Measurements from ENCODE around the gene SNAI3. TPM values are rescaled to one million over a fixed set of nuclear protein-coding genes. Genes with fewer than 3 reads are reported as not detected.

The SNAI3 gene
- total RNA-seq, 1 experiment from 2014 or later: 9.1 TPM

- TF ChIP-seq, protein P1, sequence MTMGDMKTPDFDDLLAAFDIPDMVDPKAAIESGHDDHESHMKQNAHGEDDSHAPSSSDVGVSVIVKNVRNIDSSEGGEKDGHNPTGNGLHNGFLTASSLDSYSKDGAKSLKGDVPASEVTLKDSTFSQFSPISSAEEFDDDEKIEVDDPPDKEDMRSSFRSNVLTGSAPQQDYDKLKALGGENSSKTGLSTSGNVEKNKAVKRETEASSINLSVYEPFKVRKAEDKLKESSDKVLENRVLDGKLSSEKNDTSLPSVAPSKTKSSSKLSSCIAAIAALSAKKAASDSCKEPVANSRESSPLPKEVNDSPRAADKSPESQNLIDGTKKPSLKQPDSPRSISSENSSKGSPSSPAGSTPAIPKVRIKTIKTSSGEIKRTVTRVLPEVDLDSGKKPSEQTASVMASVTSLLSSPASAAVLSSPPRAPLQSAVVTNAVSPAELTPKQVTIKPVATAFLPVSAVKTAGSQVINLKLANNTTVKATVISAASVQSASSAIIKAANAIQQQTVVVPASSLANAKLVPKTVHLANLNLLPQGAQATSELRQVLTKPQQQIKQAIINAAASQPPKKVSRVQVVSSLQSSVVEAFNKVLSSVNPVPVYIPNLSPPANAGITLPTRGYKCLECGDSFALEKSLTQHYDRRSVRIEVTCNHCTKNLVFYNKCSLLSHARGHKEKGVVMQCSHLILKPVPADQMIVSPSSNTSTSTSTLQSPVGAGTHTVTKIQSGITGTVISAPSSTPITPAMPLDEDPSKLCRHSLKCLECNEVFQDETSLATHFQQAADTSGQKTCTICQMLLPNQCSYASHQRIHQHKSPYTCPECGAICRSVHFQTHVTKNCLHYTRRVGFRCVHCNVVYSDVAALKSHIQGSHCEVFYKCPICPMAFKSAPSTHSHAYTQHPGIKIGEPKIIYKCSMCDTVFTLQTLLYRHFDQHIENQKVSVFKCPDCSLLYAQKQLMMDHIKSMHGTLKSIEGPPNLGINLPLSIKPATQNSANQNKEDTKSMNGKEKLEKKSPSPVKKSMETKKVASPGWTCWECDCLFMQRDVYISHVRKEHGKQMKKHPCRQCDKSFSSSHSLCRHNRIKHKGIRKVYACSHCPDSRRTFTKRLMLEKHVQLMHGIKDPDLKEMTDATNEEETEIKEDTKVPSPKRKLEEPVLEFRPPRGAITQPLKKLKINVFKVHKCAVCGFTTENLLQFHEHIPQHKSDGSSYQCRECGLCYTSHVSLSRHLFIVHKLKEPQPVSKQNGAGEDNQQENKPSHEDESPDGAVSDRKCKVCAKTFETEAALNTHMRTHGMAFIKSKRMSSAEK (CRISPR knock-in tag; IDR thresholded peaks at IDR 0.05; ENCODE audit: borderline replicate concordance): no peak
- no peak for TF ChIP-seq NFYB (CRISPR knock-in tag; conservative IDR thresholded peaks at IDR 0.05; ENCODE audit: low read depth)
- TF ChIP-seq PRRX2 (CRISPR knock-in tag; IDR thresholded peaks at IDR 0.05): no peak
- no peak for TF ChIP-seq ZNF219 (CRISPR knock-in tag; IDR thresholded peaks at IDR 0.05; ENCODE audit: borderline replicate concordance)
Measured at GRCh38 chr16:88732961-88733294, 46.6 kb upstream of the SNAI3 start (continued).

DNA sequence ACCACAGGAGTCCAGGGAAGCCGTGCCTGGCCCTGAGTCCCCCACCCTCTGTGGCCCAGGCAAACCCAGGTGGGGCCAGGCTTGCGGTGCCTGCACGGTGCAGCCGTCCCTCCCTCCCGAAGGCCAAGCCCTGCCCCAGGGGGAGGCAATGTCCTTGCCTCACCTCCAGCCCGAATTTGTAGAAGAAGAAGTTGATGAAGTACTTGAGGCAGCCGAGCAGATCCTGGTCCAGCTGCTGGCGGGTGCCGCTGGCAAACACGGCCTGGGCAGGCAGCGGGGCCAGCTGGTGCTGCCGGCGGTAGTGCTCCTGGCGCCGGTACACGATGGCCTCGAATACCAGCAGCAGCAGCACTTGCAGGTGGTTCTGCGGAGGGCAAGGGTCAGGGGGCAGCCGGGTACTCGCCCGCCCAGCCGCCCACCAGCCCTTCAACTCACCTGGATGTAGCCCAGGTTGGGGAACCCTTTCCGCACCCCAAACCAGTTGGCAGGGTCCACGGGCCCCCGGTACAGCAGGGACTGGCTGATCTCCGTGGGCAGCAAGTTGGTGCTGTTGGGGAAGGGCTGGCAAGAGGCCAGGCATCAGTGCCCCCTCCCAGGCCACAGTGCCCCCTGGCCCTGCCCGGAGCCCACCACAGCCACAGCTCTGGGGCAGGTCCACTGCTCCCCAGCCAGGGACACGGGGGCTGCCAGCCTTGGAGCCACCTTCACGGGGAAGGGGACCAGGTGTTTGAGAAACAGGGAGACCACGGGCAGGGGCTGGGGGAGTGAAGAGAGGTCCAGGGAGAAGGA, 46.1 kb upstream of the SNAI3 start:
- DNase-seq (ENCODE audit: low spot score): no peak
- H3K36me3 Mint-ChIP-seq: no peaks in the 10 kb centered on the region
- ATAC-seq: no peak
- POLR2A ChIA-PET: no interaction called here
- no peak overlapping the region for H3K4me3 Mint-ChIP-seq
- no peaks in the 10 kb centered on the region for H3K27me3 Mint-ChIP-seq (ENCODE audit: low read depth)
- no peaks in the 10 kb centered on the region for H3K9me3 Mint-ChIP-seq
- H3K27ac Mint-ChIP-seq: no peak overlapping the region
- no peaks in the 10 kb centered on the region for H3K4me1 Mint-ChIP-seq
- CTCF ChIA-PET: interaction anchor here (0.5 kb wide), 1 partner anchor 97 kb away, joined by 6 read pairs; no protein-coding TSS in a partner anchor
- TF ChIP-seq ZSCAN18 (CRISPR knock-in tag; IDR thresholded peaks at IDR 0.05): no peak
- TF ChIP-seq ZNF121 (CRISPR knock-in tag; IDR thresholded peaks at IDR 0.05): no peak
- no peak for TF ChIP-seq ZNF263 (CRISPR knock-in tag; IDR thresholded peaks at IDR 0.05; ENCODE audit: low read depth)
- no peak for TF ChIP-seq IRF2 (CRISPR knock-in tag; IDR thresholded peaks at IDR 0.05; ENCODE audit: borderline replicate concordance, low read depth)
- TF ChIP-seq CBFB (CRISPR knock-in tag; IDR thresholded peaks at IDR 0.05; ENCODE audit: low read depth): no peak
- TF ChIP-seq USF2 (CRISPR knock-in tag; IDR thresholded peaks at IDR 0.05): no peak
- no peak for TF ChIP-seq FOXK1 (CRISPR knock-in tag; IDR thresholded peaks at IDR 0.05)
- no peak for TF ChIP-seq JAZF1 (CRISPR knock-in tag; IDR thresholded peaks at IDR 0.05)
- no peak for TF ChIP-seq SOX15 (CRISPR knock-in tag; IDR thresholded peaks at IDR 0.05)
- TF ChIP-seq, protein P2, sequence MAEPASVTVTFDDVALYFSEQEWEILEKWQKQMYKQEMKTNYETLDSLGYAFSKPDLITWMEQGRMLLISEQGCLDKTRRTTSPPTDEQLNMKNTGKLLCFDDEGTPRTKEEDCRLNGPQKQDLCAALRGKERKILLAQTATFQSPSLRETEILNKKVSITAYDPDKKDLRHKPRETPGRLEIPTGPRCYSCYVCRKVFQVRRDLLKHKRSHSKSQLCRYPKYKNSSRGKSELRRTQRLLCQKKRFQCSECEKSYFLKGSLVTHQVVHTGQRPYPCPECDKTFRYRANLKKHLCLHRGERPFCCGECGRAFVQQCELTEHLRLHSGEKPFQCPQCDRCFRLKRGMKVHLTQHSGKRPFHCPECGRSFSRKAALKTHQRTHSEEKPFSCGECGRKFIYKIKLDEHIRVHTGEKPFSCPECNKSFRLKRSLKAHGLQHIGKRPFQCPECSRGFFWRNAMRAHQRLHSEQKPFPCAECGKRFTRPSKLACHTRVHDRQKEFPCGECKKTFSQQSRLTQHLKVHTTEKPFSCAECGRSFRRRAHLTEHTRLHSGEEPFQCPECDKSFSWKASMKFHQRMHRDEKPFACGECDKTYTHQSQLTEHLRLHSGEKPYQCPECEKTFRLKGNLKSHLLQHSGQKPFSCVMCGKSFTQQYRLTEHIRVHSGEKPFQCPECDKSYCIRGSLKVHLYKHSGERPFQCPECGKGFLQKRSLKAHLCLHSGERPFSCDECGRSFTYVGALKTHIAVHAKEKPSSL (CRISPR knock-in tag; conservative IDR thresholded peaks at IDR 0.05): no peak
- TF ChIP-seq, protein P1 (CRISPR knock-in tag; IDR thresholded peaks at IDR 0.05; ENCODE audit: borderline replicate concordance): no peak
- TF ChIP-seq, protein P3, sequence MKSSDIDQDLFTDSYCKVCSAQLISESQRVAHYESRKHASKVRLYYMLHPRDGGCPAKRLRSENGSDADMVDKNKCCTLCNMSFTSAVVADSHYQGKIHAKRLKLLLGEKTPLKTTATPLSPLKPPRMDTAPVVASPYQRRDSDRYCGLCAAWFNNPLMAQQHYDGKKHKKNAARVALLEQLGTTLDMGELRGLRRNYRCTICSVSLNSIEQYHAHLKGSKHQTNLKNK (CRISPR knock-in tag; IDR thresholded peaks at IDR 0.05): no peak
- no peak for TF ChIP-seq GRHL2 (CRISPR knock-in tag; IDR thresholded peaks at IDR 0.05; ENCODE audit: insufficient replicate concordance, severe bottlenecking)
- TF ChIP-seq, protein P4, sequence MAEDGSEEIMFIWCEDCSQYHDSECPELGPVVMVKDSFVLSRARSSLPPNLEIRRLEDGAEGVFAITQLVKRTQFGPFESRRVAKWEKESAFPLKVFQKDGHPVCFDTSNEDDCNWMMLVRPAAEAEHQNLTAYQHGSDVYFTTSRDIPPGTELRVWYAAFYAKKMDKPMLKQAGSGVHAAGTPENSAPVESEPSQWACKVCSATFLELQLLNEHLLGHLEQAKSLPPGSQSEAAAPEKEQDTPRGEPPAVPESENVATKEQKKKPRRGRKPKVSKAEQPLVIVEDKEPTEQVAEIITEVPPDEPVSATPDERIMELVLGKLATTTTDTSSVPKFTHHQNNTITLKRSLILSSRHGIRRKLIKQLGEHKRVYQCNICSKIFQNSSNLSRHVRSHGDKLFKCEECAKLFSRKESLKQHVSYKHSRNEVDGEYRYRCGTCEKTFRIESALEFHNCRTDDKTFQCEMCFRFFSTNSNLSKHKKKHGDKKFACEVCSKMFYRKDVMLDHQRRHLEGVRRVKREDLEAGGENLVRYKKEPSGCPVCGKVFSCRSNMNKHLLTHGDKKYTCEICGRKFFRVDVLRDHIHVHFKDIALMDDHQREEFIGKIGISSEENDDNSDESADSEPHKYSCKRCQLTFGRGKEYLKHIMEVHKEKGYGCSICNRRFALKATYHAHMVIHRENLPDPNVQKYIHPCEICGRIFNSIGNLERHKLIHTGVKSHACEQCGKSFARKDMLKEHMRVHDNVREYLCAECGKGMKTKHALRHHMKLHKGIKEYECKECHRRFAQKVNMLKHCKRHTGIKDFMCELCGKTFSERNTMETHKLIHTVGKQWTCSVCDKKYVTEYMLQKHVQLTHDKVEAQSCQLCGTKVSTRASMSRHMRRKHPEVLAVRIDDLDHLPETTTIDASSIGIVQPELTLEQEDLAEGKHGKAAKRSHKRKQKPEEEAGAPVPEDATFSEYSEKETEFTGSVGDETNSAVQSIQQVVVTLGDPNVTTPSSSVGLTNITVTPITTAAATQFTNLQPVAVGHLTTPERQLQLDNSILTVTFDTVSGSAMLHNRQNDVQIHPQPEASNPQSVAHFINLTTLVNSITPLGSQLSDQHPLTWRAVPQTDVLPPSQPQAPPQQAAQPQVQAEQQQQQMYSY (CRISPR knock-in tag; IDR thresholded peaks at IDR 0.05): no peak
